ENCODE results near the gene HHLA2. TPM values are rescaled to one million over a fixed set of nuclear protein-coding genes. Genes with fewer than 3 reads are reported as not detected.
"Not testable (repeated sequence)": the region's sequence is repeated elsewhere in the genome, so short reads cannot be mapped to it uniquely, and the experiment has no call there.

HHLA2 gene, protein sequence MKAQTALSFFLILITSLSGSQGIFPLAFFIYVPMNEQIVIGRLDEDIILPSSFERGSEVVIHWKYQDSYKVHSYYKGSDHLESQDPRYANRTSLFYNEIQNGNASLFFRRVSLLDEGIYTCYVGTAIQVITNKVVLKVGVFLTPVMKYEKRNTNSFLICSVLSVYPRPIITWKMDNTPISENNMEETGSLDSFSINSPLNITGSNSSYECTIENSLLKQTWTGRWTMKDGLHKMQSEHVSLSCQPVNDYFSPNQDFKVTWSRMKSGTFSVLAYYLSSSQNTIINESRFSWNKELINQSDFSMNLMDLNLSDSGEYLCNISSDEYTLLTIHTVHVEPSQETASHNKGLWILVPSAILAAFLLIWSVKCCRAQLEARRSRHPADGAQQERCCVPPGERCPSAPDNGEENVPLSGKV
- 1 to 10 TPM in 1 of 5 donors, under 1 TPM in 4; 0.28 to 1.5 (median 0.35) TPM for total RNA-seq
- total RNA-seq (2013), result 0.22 TPM
- 0 to 1.2 (median 0.24) reads per million in 29 experiments for total RNA-seq

DNA sequence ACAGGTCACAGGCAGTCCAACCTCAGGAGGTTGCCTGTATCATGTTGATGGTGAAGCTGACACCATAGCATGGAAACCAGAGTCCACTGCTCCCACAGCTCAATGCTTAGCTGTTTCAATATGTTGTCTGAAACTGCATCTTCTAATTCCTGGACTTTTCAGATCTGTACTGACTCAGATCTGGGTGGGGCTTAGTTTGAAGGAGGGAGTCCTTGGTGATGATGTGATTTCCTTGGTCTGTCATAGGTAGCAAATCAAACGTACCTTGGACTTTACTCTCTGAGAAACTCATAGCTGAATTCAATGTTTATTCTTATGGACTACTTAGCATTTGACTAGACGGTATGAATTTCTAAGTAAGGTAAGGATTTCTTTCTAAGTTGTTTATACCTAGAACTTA lies at the start of gene HHLA2:
HHLA2 (plus strand) TSS at position 310 of the 400 bp plus-strand sequence. CDS start 55,266 bp downstream, outside the sequence.
- no peaks in the 10 kb centered on the region for H3K9me3 Mint-ChIP-seq
- no peaks in the 10 kb centered on the region for H3K36me3 ChIP-seq (ENCODE audit: control insufficient read depth in 2 of 2, extremely low read depth in 1 of 2, insufficient read depth in 1 of 2, low read length in 1 of 2)
- no peaks in the 10 kb centered on the region for H3K9me3 ChIP-seq
- H3K27ac Mint-ChIP-seq, result no peak within 1 kb of the TSS
- POLR2A ChIA-PET, result interaction anchor here in 1 of 2 donors (0.6 kb wide), 1 partner anchor 71 kb away, joined by 3 read pairs; no protein-coding TSS in a partner anchor
- CTCF ChIA-PET, result no interaction called here
- H3K27me3 ChIP-seq (replicated peaks in 1 of 2; ENCODE audit: control insufficient read depth in 2 of 2, extremely low read depth in 1 of 2, insufficient read depth in 2 of 2, low read length in 1 of 2), result no peaks in the 10 kb centered on the region
- no peak within 1 kb of the TSS for H3K4me3 ChIP-seq (ENCODE audit: control insufficient read depth in 1 of 2, extremely low read depth in 1 of 2, low read length in 1 of 2)
- no peak within 1 kb of the TSS for H3K4me3 Mint-ChIP-seq
- H3K27ac ChIP-seq (ENCODE audit: low read length), result no peak within 1 kb of the TSS
- no peaks in the 10 kb centered on the region for H3K27me3 Mint-ChIP-seq
- peaks cover 38 to 52% (median 49%) of the 10 kb centered on the region in 3 donors for H3K4me1 Mint-ChIP-seq
- DNase-seq, result no peak
- H3K36me3 Mint-ChIP-seq, result no peaks in the 10 kb centered on the region
- no CpG with 5 or more reads among the region's 2 CpGs for WGBS (ENCODE audit: insufficient coverage)
- no peak for ATAC-seq (replicated peaks in 1 of 4)
- peaks cover 11 to 19% of the 10 kb centered on the region in 2 experiments for H3K4me1 ChIP-seq (ENCODE audit: control insufficient read depth in 1 of 2, extremely low read depth in 1 of 2, insufficient read depth in 2 of 2, low read length in 2 of 2)

DNA sequence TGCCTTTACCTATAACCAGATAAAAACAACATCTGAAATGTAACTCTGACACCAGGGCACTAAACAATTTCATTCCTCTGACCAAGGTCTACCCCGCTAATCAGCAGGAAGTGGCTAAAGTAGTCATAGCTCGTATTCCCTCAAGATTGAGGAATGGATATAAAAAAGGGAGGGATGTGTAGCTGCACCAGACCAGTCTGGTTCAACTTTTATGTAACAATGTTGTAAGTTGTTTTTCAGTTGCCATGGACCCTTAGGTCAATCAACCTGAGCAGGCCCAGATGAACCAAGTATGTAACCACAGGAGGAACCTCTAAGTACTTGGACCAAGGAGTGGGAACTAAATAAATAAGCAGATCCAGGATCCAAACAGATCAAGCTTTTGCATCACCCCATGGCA lies 45.7 kb upstream of the HHLA2 start:
- WGBS (ENCODE audit: insufficient coverage), result 83% methylated on average over 1 of the region's 2 CpGs
- CTCF ChIA-PET, result no interaction called here

GRCh38 chr3:108251265-108251664 lies 45.1 kb upstream of the HHLA2 start:
- H3K4me3 ChIP-seq (ENCODE audit: control insufficient read depth in 1 of 2, extremely low read depth in 1 of 2, low read length in 1 of 2), result no peak overlapping the region
- Mint-ChIP-seq H3K27me3 (no peaks in the 10 kb centered on the region), H3K4me3 (no peak overlapping the region), H3K27ac (no peak overlapping the region), H3K9me3 (no peaks in the 10 kb centered on the region), H3K4me1 (no peaks in the 10 kb centered on the region), H3K36me3 (peaks cover 3% of the 10 kb centered on the region)
- no peak for ATAC-seq (replicated peaks in 1 of 4)
- ChIA-PET POLR2A (no interaction called here), CTCF (no interaction called here)
- H3K27ac ChIP-seq (ENCODE audit: low read length), result no peak overlapping the region
- H3K27me3 ChIP-seq (replicated peaks in 1 of 2; ENCODE audit: control insufficient read depth in 2 of 2, extremely low read depth in 1 of 2, insufficient read depth in 2 of 2, low read length in 1 of 2), result no peaks in the 10 kb centered on the region
- no peaks in the 10 kb centered on the region for H3K4me1 ChIP-seq (ENCODE audit: control insufficient read depth in 1 of 2, extremely low read depth in 1 of 2, insufficient read depth in 2 of 2, low read length in 2 of 2)
- H3K9me3 ChIP-seq, result no peaks in the 10 kb centered on the region
- no CpG with 5 or more reads among the region's 4 CpGs for WGBS (ENCODE audit: insufficient coverage)
- H3K36me3 ChIP-seq (ENCODE audit: control insufficient read depth in 2 of 2, extremely low read depth in 1 of 2, insufficient read depth in 1 of 2, low read length in 1 of 2), result peaks cover 0 to 2% of the 10 kb centered on the region in 2 donors
- DNase-seq, result no peak

More for the DNA sequence above, 45.7 kb upstream of the HHLA2 start:
- Mint-ChIP-seq H3K4me1 (no peaks in the 10 kb centered on the region), H3K36me3 (peaks cover 3% of the 10 kb centered on the region), H3K27me3 (no peaks in the 10 kb centered on the region), H3K4me3 (no peak overlapping the region), H3K27ac (no peak overlapping the region), H3K9me3 (no peaks in the 10 kb centered on the region)
- H3K4me1 ChIP-seq (ENCODE audit: control insufficient read depth in 1 of 2, extremely low read depth in 1 of 2, insufficient read depth in 2 of 2, low read length in 2 of 2), result no peaks in the 10 kb centered on the region
- POLR2A ChIA-PET, result no interaction called here
- no peak overlapping the region for H3K4me3 ChIP-seq (ENCODE audit: control insufficient read depth in 1 of 2, extremely low read depth in 1 of 2, low read length in 1 of 2)
- H3K27ac ChIP-seq (ENCODE audit: low read length), result no peak overlapping the region
- DNase-seq, result no peak
- ATAC-seq (replicated peaks in 1 of 4), result no peak
- H3K27me3 ChIP-seq (replicated peaks in 1 of 2; ENCODE audit: control insufficient read depth in 2 of 2, extremely low read depth in 1 of 2, insufficient read depth in 2 of 2, low read length in 1 of 2), result no peaks in the 10 kb centered on the region
- H3K9me3 ChIP-seq, result no peaks in the 10 kb centered on the region
- H3K36me3 ChIP-seq (ENCODE audit: control insufficient read depth in 2 of 2, extremely low read depth in 1 of 2, insufficient read depth in 1 of 2, low read length in 1 of 2), result peaks cover 0 to 2% of the 10 kb centered on the region in 2 donors

GRCh38 chr3:108251844-108252243 lies 44.5 kb upstream of the HHLA2 start:
- no peak for ATAC-seq (replicated peaks in 1 of 4)
- no peak overlapping the region for H3K27ac Mint-ChIP-seq
- Histone ChIP-seq H3K4me1 (ENCODE audit: control insufficient read depth in 1 of 2, extremely low read depth in 1 of 2, insufficient read depth in 2 of 2, low read length in 2 of 2) (no peaks in the 10 kb centered on the region), H3K27me3 (replicated peaks in 1 of 2; ENCODE audit: control insufficient read depth in 2 of 2, extremely low read depth in 1 of 2, insufficient read depth in 2 of 2, low read length in 1 of 2) (no peaks in the 10 kb centered on the region), H3K27ac (ENCODE audit: low read length) (no peak overlapping the region), H3K9me3 (no peaks in the 10 kb centered on the region), H3K36me3 (ENCODE audit: control insufficient read depth in 2 of 2, extremely low read depth in 1 of 2, insufficient read depth in 1 of 2, low read length in 1 of 2) (peaks cover 0 to 2% of the 10 kb centered on the region in 2 donors), H3K4me3 (ENCODE audit: control insufficient read depth in 1 of 2, extremely low read depth in 1 of 2, low read length in 1 of 2) (no peak overlapping the region)
- CTCF ChIA-PET, result no interaction called here
- no peak for DNase-seq
- no CpG with 5 or more reads among the region's 1 CpG for WGBS (ENCODE audit: insufficient coverage)
- H3K4me3 Mint-ChIP-seq, result no peak overlapping the region
- no peaks in the 10 kb centered on the region for H3K4me1 Mint-ChIP-seq
- H3K9me3 Mint-ChIP-seq, result no peaks in the 10 kb centered on the region
- POLR2A ChIA-PET, result no interaction called here
- H3K36me3 Mint-ChIP-seq, result peaks cover 4% of the 10 kb centered on the region
- no peaks in the 10 kb centered on the region for H3K27me3 Mint-ChIP-seq

DNA sequence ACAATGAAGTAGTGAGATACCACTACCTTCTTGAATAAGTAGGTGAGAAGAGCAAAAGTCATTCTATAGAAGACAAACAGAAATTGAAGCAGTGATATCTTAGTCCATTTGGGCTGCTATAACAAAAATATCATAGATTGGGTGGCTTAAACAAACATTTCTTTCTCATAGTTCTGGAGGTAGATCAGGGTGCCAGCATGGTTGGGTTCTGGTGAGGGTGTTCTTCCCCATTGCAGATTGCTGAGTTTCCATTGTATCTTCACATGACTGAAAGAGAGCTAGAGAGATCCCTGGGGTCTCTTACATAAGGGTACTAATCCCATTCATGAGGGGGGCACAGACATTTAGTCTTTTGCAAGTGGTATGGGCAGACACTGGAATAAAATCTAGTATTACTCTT lies 41.2 kb upstream of the HHLA2 start:
- no peak for ATAC-seq (replicated peaks in 1 of 4)

DNA sequence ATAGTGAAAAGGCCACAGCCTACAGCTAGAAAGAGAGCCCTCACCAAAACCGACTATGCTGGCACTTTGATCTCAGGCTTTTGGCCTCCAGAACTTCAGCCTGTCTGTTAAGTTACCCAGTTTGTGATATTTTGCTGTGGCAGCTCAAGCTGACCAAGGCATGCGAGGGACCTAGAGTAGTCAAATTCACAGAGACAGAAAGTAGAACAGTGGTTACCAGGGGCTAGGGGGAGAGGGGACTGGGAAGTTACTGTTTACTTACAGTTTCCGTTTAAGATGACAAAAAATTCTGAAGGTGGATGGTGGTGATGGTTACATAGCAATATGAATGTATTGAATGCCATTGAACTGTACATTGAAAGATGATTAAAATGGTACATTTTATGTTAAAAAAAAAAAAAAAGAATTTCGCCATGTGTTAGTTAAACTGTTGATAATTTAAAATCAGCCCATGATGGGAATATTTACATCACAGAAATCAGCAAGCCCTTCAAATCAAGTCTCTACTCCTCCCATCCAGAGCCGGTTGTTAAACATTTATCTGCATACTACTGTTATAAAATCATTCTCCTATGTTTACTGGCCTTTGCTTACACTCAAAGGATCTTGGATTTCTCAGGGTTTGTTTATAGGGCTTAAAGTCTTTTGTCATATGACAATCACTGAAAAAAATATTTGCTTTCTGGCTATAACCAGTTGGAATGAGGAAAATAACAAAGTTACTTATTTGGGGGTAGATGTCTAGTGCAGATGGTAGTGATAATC lies 31.6 kb upstream of the HHLA2 start:
- DNase-seq; ATAC-seq (replicated peaks in 1 of 4); H3K4me1 Mint-ChIP-seq; H3K27ac ChIP-seq (ENCODE audit: low read length); H3K4me3 Mint-ChIP-seq; H3K27ac Mint-ChIP-seq; H3K9me3 ChIP-seq; POLR2A ChIA-PET; H3K27me3 Mint-ChIP-seq; H3K36me3 Mint-ChIP-seq; H3K36me3 ChIP-seq (ENCODE audit: control insufficient read depth in 2 of 2, extremely low read depth in 1 of 2, insufficient read depth in 1 of 2, low read length in 1 of 2); H3K27me3 ChIP-seq (replicated peaks in 1 of 2; ENCODE audit: control insufficient read depth in 2 of 2, extremely low read depth in 1 of 2, insufficient read depth in 2 of 2, low read length in 1 of 2); H3K4me3 ChIP-seq (ENCODE audit: control insufficient read depth in 1 of 2, extremely low read depth in 1 of 2, low read length in 1 of 2); H3K4me1 ChIP-seq (ENCODE audit: control insufficient read depth in 1 of 2, extremely low read depth in 1 of 2, insufficient read depth in 2 of 2, low read length in 2 of 2): not testable (repeated sequence)
- no CpG with 5 or more reads among the region's 5 CpGs for WGBS (ENCODE audit: insufficient coverage)
- peaks cover 4 to 14% (median 6%) of the 10 kb centered on the region in 3 donors for H3K9me3 Mint-ChIP-seq
- CTCF ChIA-PET, result interaction anchor here in 1 of 2 donors (0.7 kb wide), 1 partner anchor 321 kb away, joined by 13 read pairs; no protein-coding TSS in a partner anchor

More for the DNA sequence above, 41.2 kb upstream of the HHLA2 start:
- no peak overlapping the region for H3K27ac Mint-ChIP-seq
- H3K4me1 Mint-ChIP-seq, result no peaks in the 10 kb centered on the region
- no peak for DNase-seq
- ChIA-PET POLR2A (interaction anchor here in 1 of 2 donors (0.7 kb wide), 1 partner anchor 149 kb away, joined by 3 read pairs; no protein-coding TSS in a partner anchor), CTCF (no interaction called here)
- no peak overlapping the region for H3K27ac ChIP-seq (ENCODE audit: low read length)
- H3K36me3 ChIP-seq (ENCODE audit: control insufficient read depth in 2 of 2, extremely low read depth in 1 of 2, insufficient read depth in 1 of 2, low read length in 1 of 2), result no peaks in the 10 kb centered on the region
- no peak overlapping the region for H3K4me3 ChIP-seq (ENCODE audit: control insufficient read depth in 1 of 2, extremely low read depth in 1 of 2, low read length in 1 of 2)
- H3K4me3 Mint-ChIP-seq, result no peak overlapping the region
- peaks cover 6% of the 10 kb centered on the region for H3K36me3 Mint-ChIP-seq
- H3K9me3 ChIP-seq, result no peaks in the 10 kb centered on the region
- H3K27me3 Mint-ChIP-seq, result no peaks in the 10 kb centered on the region
- H3K27me3 ChIP-seq (replicated peaks in 1 of 2; ENCODE audit: control insufficient read depth in 2 of 2, extremely low read depth in 1 of 2, insufficient read depth in 2 of 2, low read length in 1 of 2), result no peaks in the 10 kb centered on the region
- H3K9me3 Mint-ChIP-seq, result no peaks in the 10 kb centered on the region
- H3K4me1 ChIP-seq (ENCODE audit: control insufficient read depth in 1 of 2, extremely low read depth in 1 of 2, insufficient read depth in 2 of 2, low read length in 2 of 2), result no peaks in the 10 kb centered on the region
